GM18511 (cell line): Measurements from ENCODE around the gene CDC42EP2.

Experiments used
- ATAC-seq: cut with Tn5 transposase; IDR thresholded peaks from one replicate; pipeline ENCODE4 v1.9.1; 2021; ENCODE audit warnings: mild to moderate bottlenecking, moderate library complexity; ENCODE audit not compliant: unreplicated experiment

Gene CDC42EP2

GRCh38 chr11:65355013-65355775 lies 40.5 kb downstream of the CDC42EP2 start:
- ATAC-seq, result peak; percentile 38

GRCh38 chr11:65355776-65356393 lies 41.2 kb downstream of the CDC42EP2 start:
- ATAC-seq, result no peak

GRCh38 chr11:65356394-65356972 lies 41.8 kb downstream of the CDC42EP2 start:
- ATAC-seq, result no peak

GRCh38 chr11:65357856-65358356 lies 43.2 kb downstream of the CDC42EP2 start:
- ATAC-seq, result no peak

GRCh38 chr11:65362320-65362931 lies 47.8 kb downstream of the CDC42EP2 start:
- peak; percentile 55 for ATAC-seq

GRCh38 chr11:65362966-65363365 lies 48.3 kb downstream of the CDC42EP2 start:
- no peak for ATAC-seq

GRCh38 chr11:65363770-65364169 lies 49.1 kb downstream of the CDC42EP2 start:
- no peak for ATAC-seq

GRCh38 chr11:65366340-65366773 lies 51.7 kb downstream of the CDC42EP2 start:
- no peak for ATAC-seq

GRCh38 chr11:65370659-65371049 lies 56.0 kb downstream of the CDC42EP2 start:
- ATAC-seq, result no peak
